Keratinocyte (primary cell): ENCODE results near the gene NT5C3A. TPM values are rescaled to one million over a fixed set of nuclear protein-coding genes. Genes with fewer than 3 reads are reported as not detected.

Experiments used
- DNase-seq: peaks from one replicate; pipeline ENCODE4 v3.0.0-alpha.2; 2011; ENCODE audit warnings: low read depth, missing footprints, low spot score
- FAIRE-seq: peaks from 2 replicates; lab custom pipeline; 2011; peaks lifted over from hg19 to GRCh38; lab: Jason Lieb, UNC
- H2AFZ ChIP-seq: 2 replicates; pipeline ENCODE4 v1.6.0; 2012; ENCODE audit warnings: low read length, control low read depth, inconsistent platforms; ENCODE audit not compliant: control insufficient read depth
- H3K27ac ChIP-seq: 2 replicates; pipeline ENCODE4 v1.5.1; 2011; ENCODE audit warnings: low read length; ENCODE audit not compliant: control insufficient read depth, insufficient read depth
- H3K27me3 ChIP-seq: 3 replicates; pipeline ENCODE4 v1.6.0; 2011; ENCODE audit warnings: low read length; ENCODE audit not compliant: control insufficient read depth, insufficient read depth; ENCODE audit errors: extremely low read depth
- H3K36me3 ChIP-seq, 2 experiments: 2 replicates in 1 of 2; 3 replicates in 1 of 2; pipeline ENCODE4 v1.5.1; 2011; ENCODE audit warnings: low read length in 2 of 2, mild to moderate bottlenecking in 1 of 2; ENCODE audit not compliant: control insufficient read depth in 2 of 2, insufficient read depth in 2 of 2; ENCODE audit errors: extremely low read depth in 1 of 2
- H3K4me1 ChIP-seq: 3 replicates; pipeline ENCODE4 v1.5.1; 2011; ENCODE audit warnings: low read length; ENCODE audit not compliant: control insufficient read depth, insufficient read depth; ENCODE audit errors: extremely low read depth
- H3K4me2 ChIP-seq: 3 replicates; pipeline ENCODE4 v1.6.0; 2011; ENCODE audit warnings: low read depth, low read length; ENCODE audit not compliant: control insufficient read depth, insufficient read depth; ENCODE audit errors: extremely low read depth
- H3K4me3 ChIP-seq, 3 experiments: fragments of 200-600 bp in 1 of 3; sonication (generic) in 1 of 3; 2 replicates in 2 of 3; 3 replicates in 1 of 3; pipeline ENCODE4 v1.5.1; 2011 to 2016; ENCODE audit warnings: low read length in 3 of 3, mild to moderate bottlenecking in 3 of 3, control low read depth in 2 of 3, inconsistent platforms in 1 of 3, low read depth in 1 of 3, mixed read lengths in 1 of 3, mixed run types in 1 of 3, moderate library complexity in 1 of 3; ENCODE audit not compliant: control insufficient read depth in 2 of 3, insufficient read depth in 2 of 3; ENCODE audit errors: extremely low read depth in 1 of 3
- H3K79me2 ChIP-seq: 2 replicates; pipeline ENCODE4 v1.6.0; 2012; ENCODE audit warnings: low read length; ENCODE audit not compliant: control insufficient read depth, insufficient read depth
- H3K9ac ChIP-seq: 3 replicates; pipeline ENCODE4 v1.6.0; 2011; ENCODE audit warnings: low read length; ENCODE audit not compliant: control insufficient read depth, insufficient read depth; ENCODE audit errors: extremely low read depth
- H3K9me1 ChIP-seq: 3 replicates; pipeline ENCODE4 v1.6.0; 2011; ENCODE audit warnings: low read length; ENCODE audit not compliant: control insufficient read depth, insufficient read depth; ENCODE audit errors: extremely low read depth
- H3K9me3 ChIP-seq: 2 replicates; pipeline ENCODE4 v1.5.1; 2012; ENCODE audit warnings: low read depth, low read length; ENCODE audit not compliant: control insufficient read depth
- H4K20me1 ChIP-seq: 3 replicates; pipeline ENCODE4 v1.6.0; 2011; ENCODE audit warnings: low read length; ENCODE audit not compliant: control insufficient read depth, insufficient read depth; ENCODE audit errors: extremely low read depth
- CTCF ChIP-seq, 3 experiments: IDR thresholded peaks in 1 of 3; conservative IDR thresholded peaks in 1 of 3; optimal IDR thresholded peaks in 1 of 3; 2 replicates in 2 of 3; 3 replicates in 1 of 3; pipeline versions ENCODE3 to v1.5.1; 2011; ENCODE audit warnings: low read length in 3 of 3, mild to moderate bottlenecking in 3 of 3, moderate library complexity in 2 of 3, control low read depth in 1 of 3, inconsistent platforms in 1 of 3; ENCODE audit not compliant: insufficient read depth in 2 of 3; ENCODE audit errors: extremely low read depth in 1 of 3
- EZH2 ChIP-seq: IDR thresholded peaks from one replicate; pipeline ENCODE4 v1.6.1; 2012; ENCODE audit warnings: inconsistent platforms, mild to moderate bottlenecking, low read length, moderate library complexity
- dilution Hi-C: fragments of 300-500 bp; cut with MboI; formaldehyde crosslinking; loops from one replicate; pipeline ENCODE4 v1.7.0; 2020; ENCODE audit warnings: low sequenced_read_pairs; ENCODE audit not compliant: extremely low pct_ligation_motif_present
- polyA plus RNA-seq, 5 experiments: library from polyadenylated mRNA; depleted of rRNA in 3 of 5; stranded (reverse) in 3 of 5; stranded (forward) in 1 of 5; unstranded in 1 of 5; fragments of >200 nt; gene quantifications; 1 replicate in 1 of 5; 2 replicates in 3 of 5; 3 replicates in 1 of 5; pipeline versions ENCODE4 v1.2.1 to v1.2.3, GENCODE V29; 2011 to 2012; ENCODE audit warnings: missing spikeins in 2 of 5, low read depth in 1 of 5, low replicate concordance in 1 of 5

Gene NT5C3A
- polyA plus RNA-seq, 1 donor (not counting 4 experiments of a cell fraction or from before 2014, with no cell fraction given): 30.5 TPM

GRCh38 chr7:33093266-33093665, 30.7 kb upstream of the NT5C3A start:
- Histone ChIP-seq H2AFZ (no peak overlapping the region), H3K79me2 (no peaks in the 10 kb centered on the region), H3K9me1 (no peaks in the 10 kb centered on the region), H3K4me2 (no peak overlapping the region), H3K4me1 (no peaks in the 10 kb centered on the region), H3K36me3 (peaks cover 8 to 9% of the 10 kb centered on the region in 2 experiments), H3K9ac (no peak overlapping the region), H4K20me1 (no peaks in the 10 kb centered on the region), H3K4me3 (no peak overlapping the region), H3K9me3 (no peaks in the 10 kb centered on the region), H3K27ac (no peak overlapping the region), H3K27me3 (no peaks in the 10 kb centered on the region)
- FAIRE-seq (no peak), DNase-seq (no peak)
- no peak for TF ChIP-seq EZH2
- TF ChIP-seq CTCF (optimal IDR thresholded peaks at IDR 0.05 in 1 of 3, IDR thresholded peaks at IDR 0.05 in 1 of 3, conservative IDR thresholded peaks at IDR 0.05 in 1 of 3; ENCODE audit: extremely low read depth in 1 of 3, insufficient read depth in 2 of 3, low read length in 3 of 3): no peak
- dilution Hi-C loops: no loop called here

- H3K27me3 ChIP-seq: no peaks in the 10 kb centered on the region
- dilution Hi-C loops: no loop called here
- FAIRE-seq: no peak
- no peaks in the 10 kb centered on the region for H3K9me1 ChIP-seq
- H3K36me3 ChIP-seq: peaks cover 3 to 7% of the 10 kb centered on the region in 2 experiments
- H3K9me3 ChIP-seq: no peaks in the 10 kb centered on the region
- no peaks in the 10 kb centered on the region for H3K4me1 ChIP-seq
- no peak for DNase-seq
- no peak overlapping the region for H2AFZ ChIP-seq
- H3K4me2 ChIP-seq: no peak overlapping the region
- TF ChIP-seq EZH2: no peak
- TF ChIP-seq CTCF (optimal IDR thresholded peaks at IDR 0.05 in 1 of 3, IDR thresholded peaks at IDR 0.05 in 1 of 3, conservative IDR thresholded peaks at IDR 0.05 in 1 of 3; ENCODE audit: extremely low read depth in 1 of 3, insufficient read depth in 2 of 3, low read length in 3 of 3): peak in 2 of 3 experiments; percentile 3 to 8
- H3K27ac ChIP-seq: no peak overlapping the region
- no peaks in the 10 kb centered on the region for H3K79me2 ChIP-seq
- H4K20me1 ChIP-seq: no peaks in the 10 kb centered on the region
- H3K9ac ChIP-seq: no peak overlapping the region
- H3K4me3 ChIP-seq: no peak overlapping the region
These were observed 29.1 kb upstream of the NT5C3A start for GRCh38 chr7:33091641-33092191.
